Naive B cell (primary cell): ENCODE data around the gene TMEM129. TPM values are rescaled to one million over a fixed set of nuclear protein-coding genes. Genes with fewer than 3 reads are reported as not detected.

ENCODE experiments used
- ATAC-seq, 2 donors: fragments of 150-1000 bp; cut with Tn5 transposase; 2 replicates each; pipeline ENCODE4 v1.10.0; 2021; ENCODE audit warnings: low read depth in 2 of 2, mild to moderate bottlenecking in 2 of 2, moderate library complexity in 2 of 2
- DNase-seq: peaks from one replicate; pipeline ENCODE4 v3.0.0; 2022
- H3K27ac Mint-ChIP-seq, 6 donors: one replicate each; pipeline ENCODE4 v1.8.0; 2020 to 2022; ENCODE audit warnings: mild to moderate bottlenecking in 6 of 6, mixed read lengths in 6 of 6, moderate library complexity in 5 of 6, inconsistent platforms in 2 of 6
- H3K27me3 Mint-ChIP-seq, 3 donors: one replicate each; pipeline ENCODE4 v1.8.0; 2021 to 2022; ENCODE audit warnings: mixed read lengths in 3 of 3, mild to moderate bottlenecking in 1 of 3
- H3K36me3 Mint-ChIP-seq, 2 donors: one replicate each; pipeline ENCODE4 v1.8.0; 2020 to 2022; ENCODE audit warnings: mixed read lengths in 2 of 2, inconsistent platforms in 1 of 2, mild to moderate bottlenecking in 1 of 2
- H3K4me1 Mint-ChIP-seq, 3 donors: one replicate each; pipeline ENCODE4 v1.8.0; 2020 to 2022; ENCODE audit warnings: mixed read lengths in 3 of 3, inconsistent platforms in 1 of 3, mild to moderate bottlenecking in 1 of 3, moderate library complexity in 1 of 3
- H3K4me3 Mint-ChIP-seq, 8 donors: one replicate each; pipeline ENCODE4 v1.8.0; 2020 to 2022; ENCODE audit warnings: mild to moderate bottlenecking in 8 of 8, mixed read lengths in 8 of 8, moderate library complexity in 8 of 8, inconsistent platforms in 2 of 8
- H3K9me3 Mint-ChIP-seq, 7 donors: one replicate each; pipeline ENCODE4 v1.8.0; 2020 to 2022; ENCODE audit warnings: mixed read lengths in 7 of 7, mild to moderate bottlenecking in 5 of 7, inconsistent platforms in 2 of 7, moderate library complexity in 1 of 7
- polyA plus RNA-seq, 6 donors: library from polyadenylated mRNA; unstranded; fragments of 300-500 nt; fragmentation: Illumina TruSeq; gene quantifications; one replicate each; pipeline ENCODE4 v1.2.3, GENCODE V29; 2021; ENCODE audit warnings: low read depth in 6 of 6

Gene TMEM129
- polyA plus RNA-seq, 6 donors from 2014 or later, result 29.6 to 43.7 (median 34.7) TPM

- Mint-ChIP-seq H3K4me3 (peak overlapping the region in 1 of 8 donors; percentile 5), H3K27me3 (peaks cover 0 to 34% (median 19%) of the 10 kb centered on the region in 3 donors), H3K9me3 (no peaks in the 10 kb centered on the region), H3K36me3 (no peaks in the 10 kb centered on the region), H3K27ac (no peak overlapping the region), H3K4me1 (peaks cover 10 to 21% (median 11%) of the 10 kb centered on the region in 3 donors)
- no peak for ATAC-seq
- DNase-seq, result no peak
Measured at GRCh38 chr4:1763070-1763549, 42.0 kb upstream of the TMEM129 start.

- H3K4me1 Mint-ChIP-seq, result peaks cover 7 to 17% (median 8%) of the 10 kb centered on the region in 3 donors
- H3K27ac Mint-ChIP-seq, result peak overlapping the region in 1 of 6 donors; percentile 42
- ATAC-seq (no peak), DNase-seq (no peak)
- H3K4me3 Mint-ChIP-seq, result no peak overlapping the region
- no peaks in the 10 kb centered on the region for H3K36me3 Mint-ChIP-seq
- H3K9me3 Mint-ChIP-seq, result no peaks in the 10 kb centered on the region
- H3K27me3 Mint-ChIP-seq, result peaks cover 0 to 34% (median 18%) of the 10 kb centered on the region in 3 donors
Measured at GRCh38 chr4:1762264-1763010, 41.3 kb upstream of the TMEM129 start.

GRCh38 chr4:1761130-1761689, 40.1 kb upstream of the TMEM129 start:
- no peak for DNase-seq
- Mint-ChIP-seq H3K4me3 (no peak overlapping the region), H3K36me3 (no peaks in the 10 kb centered on the region), H3K9me3 (no peaks in the 10 kb centered on the region), H3K4me1 (peaks cover 7 to 17% (median 8%) of the 10 kb centered on the region in 3 donors), H3K27me3 (peaks cover 0 to 34% (median 18%) of the 10 kb centered on the region in 3 donors), H3K27ac (no peak overlapping the region)
- ATAC-seq, result no peak

GRCh38 chr4:1760521-1761071, 39.5 kb upstream of the TMEM129 start:
- Mint-ChIP-seq H3K27ac (no peak overlapping the region), H3K27me3 (peaks cover 0 to 31% (median 16%) of the 10 kb centered on the region in 3 donors), H3K9me3 (no peaks in the 10 kb centered on the region), H3K4me1 (peaks cover 7 to 12% (median 8%) of the 10 kb centered on the region in 3 donors), H3K4me3 (no peak overlapping the region), H3K36me3 (no peaks in the 10 kb centered on the region)
- DNase-seq (no peak), ATAC-seq (no peak)

- peaks cover 5 to 11% (median 8%) of the 10 kb centered on the region in 3 donors for H3K4me1 Mint-ChIP-seq
- no peak overlapping the region for H3K4me3 Mint-ChIP-seq
- no peaks in the 10 kb centered on the region for H3K9me3 Mint-ChIP-seq
- H3K27ac Mint-ChIP-seq, result no peak overlapping the region
- ATAC-seq (peak in 1 of 2 donors; percentile 24), DNase-seq (no peak)
- H3K27me3 Mint-ChIP-seq, result peaks cover 0 to 23% (median 9%) of the 10 kb centered on the region in 3 donors
- no peaks in the 10 kb centered on the region for H3K36me3 Mint-ChIP-seq
Measured at GRCh38 chr4:1759818-1760223, 38.7 kb upstream of the TMEM129 start.

GRCh38 chr4:1759170-1759817, 38.2 kb upstream of the TMEM129 start:
- Mint-ChIP-seq H3K36me3 (no peaks in the 10 kb centered on the region), H3K27me3 (peaks cover 0 to 18% (median 7%) of the 10 kb centered on the region in 3 donors), H3K4me1 (peaks cover 3 to 10% (median 8%) of the 10 kb centered on the region in 3 donors), H3K4me3 (peak overlapping the region in 1 of 8 donors; percentile 65), H3K9me3 (no peaks in the 10 kb centered on the region), H3K27ac (peak overlapping the region in 1 of 6 donors; percentile 18)
- ATAC-seq (no peak), DNase-seq (no peak)

GRCh38 chr4:1758306-1759121, 37.4 kb upstream of the TMEM129 start:
- peak overlapping the region in 1 of 6 donors; percentile 49 for H3K27ac Mint-ChIP-seq
- peaks cover 0 to 4% (median 4%) of the 10 kb centered on the region in 3 donors for H3K4me1 Mint-ChIP-seq
- ATAC-seq (no peak), DNase-seq (no peak)
- no peaks in the 10 kb centered on the region for H3K9me3 Mint-ChIP-seq
- H3K36me3 Mint-ChIP-seq, result no peaks in the 10 kb centered on the region
- H3K4me3 Mint-ChIP-seq, result no peak overlapping the region
- peaks cover 0 to 10% (median 0%) of the 10 kb centered on the region in 3 donors for H3K27me3 Mint-ChIP-seq

GRCh38 chr4:1757836-1758235, 36.7 kb upstream of the TMEM129 start:
- Mint-ChIP-seq H3K4me1 (peaks cover 0 to 8% (median 4%) of the 10 kb centered on the region in 3 donors), H3K27me3 (peaks cover 0 to 10% (median 0%) of the 10 kb centered on the region in 3 donors), H3K27ac (peak overlapping the region in 1 of 6 donors; percentile 49), H3K36me3 (no peaks in the 10 kb centered on the region), H3K4me3 (no peak overlapping the region), H3K9me3 (no peaks in the 10 kb centered on the region)
- DNase-seq (no peak), ATAC-seq (no peak)

- H3K27me3 Mint-ChIP-seq, result peaks cover 0 to 4% (median 0%) of the 10 kb centered on the region in 3 donors
- DNase-seq (no peak), ATAC-seq (no peak)
- H3K4me1 Mint-ChIP-seq, result peaks cover 0 to 10% (median 4%) of the 10 kb centered on the region in 3 donors
- H3K27ac Mint-ChIP-seq, result no peak overlapping the region
- H3K9me3 Mint-ChIP-seq, result no peaks in the 10 kb centered on the region
- no peaks in the 10 kb centered on the region for H3K36me3 Mint-ChIP-seq
- no peak overlapping the region for H3K4me3 Mint-ChIP-seq
Measured at GRCh38 chr4:1756893-1757779, 36.0 kb upstream of the TMEM129 start.

- Mint-ChIP-seq H3K36me3 (no peaks in the 10 kb centered on the region), H3K9me3 (no peaks in the 10 kb centered on the region), H3K4me3 (no peak overlapping the region), H3K27me3 (no peaks in the 10 kb centered on the region), H3K27ac (no peak overlapping the region), H3K4me1 (peaks cover 0 to 10% (median 4%) of the 10 kb centered on the region in 3 donors)
- DNase-seq (no peak), ATAC-seq (no peak)
Measured at GRCh38 chr4:1756079-1756478, 35.0 kb upstream of the TMEM129 start.

- Mint-ChIP-seq H3K4me3 (no peak overlapping the region), H3K9me3 (no peaks in the 10 kb centered on the region), H3K36me3 (no peaks in the 10 kb centered on the region), H3K4me1 (peaks cover 0 to 15% (median 4%) of the 10 kb centered on the region in 3 donors), H3K27me3 (peaks cover 0 to 5% (median 0%) of the 10 kb centered on the region in 3 donors), H3K27ac (no peak overlapping the region)
- no peak for ATAC-seq
- DNase-seq, result no peak
Measured at GRCh38 chr4:1755297-1755696, 34.2 kb upstream of the TMEM129 start.

GRCh38 chr4:1754336-1754735, 33.2 kb upstream of the TMEM129 start:
- no peaks in the 10 kb centered on the region for H3K36me3 Mint-ChIP-seq
- H3K4me3 Mint-ChIP-seq, result no peak overlapping the region
- no peak overlapping the region for H3K27ac Mint-ChIP-seq
- peaks cover 0 to 5% (median 0%) of the 10 kb centered on the region in 3 donors for H3K27me3 Mint-ChIP-seq
- DNase-seq (no peak), ATAC-seq (no peak)
- peaks cover 0 to 11% (median 0%) of the 10 kb centered on the region in 3 donors for H3K4me1 Mint-ChIP-seq
- no peaks in the 10 kb centered on the region for H3K9me3 Mint-ChIP-seq
